HG03095 (cell line): Measurements from ENCODE around the gene NFASC.

ENCODE experiments used
- ATAC-seq: cut with Tn5 transposase; IDR thresholded peaks from one replicate; pipeline ENCODE4 v1.9.1; 2021; ENCODE audit warnings: moderate library complexity; ENCODE audit not compliant: unreplicated experiment

NFASC gene

DNA sequence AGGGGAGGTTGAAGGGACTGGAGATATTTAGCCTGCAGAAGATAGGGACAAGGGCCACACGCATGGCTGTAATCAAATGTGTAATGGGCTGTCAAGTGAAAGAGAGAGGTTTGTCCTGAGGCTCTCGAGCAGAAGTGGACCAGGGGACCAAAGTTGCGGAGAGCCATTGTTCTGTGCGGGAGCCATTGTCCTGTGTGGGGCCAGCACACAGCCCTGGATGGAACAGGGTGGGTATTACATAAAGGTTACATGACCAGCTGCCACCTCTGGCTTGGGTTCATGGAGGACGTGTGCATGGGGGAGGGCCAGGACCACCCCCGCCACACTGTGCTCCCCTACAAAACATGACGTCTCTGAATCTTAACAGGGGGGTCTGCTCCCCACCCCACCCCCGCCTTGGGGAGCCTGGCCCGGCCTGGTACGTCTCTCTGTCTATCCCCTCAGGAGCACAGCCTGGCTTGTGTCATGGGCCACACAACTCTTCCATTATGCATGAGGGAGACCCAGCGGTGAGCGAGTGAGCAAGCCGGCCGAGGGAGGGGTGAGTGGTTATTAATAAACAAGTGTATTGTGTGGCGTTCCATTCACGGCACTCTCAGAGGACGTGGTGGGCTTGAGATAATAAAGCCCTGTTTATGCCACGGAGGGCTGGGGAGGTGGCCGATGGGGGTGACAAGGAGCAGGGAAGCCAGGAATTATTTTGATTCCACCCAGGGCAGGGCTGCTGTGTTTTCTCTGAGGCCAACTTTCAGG is at the start of gene NFASC:
NFASC (plus strand) TSS at position 703 of the 753 bp plus-strand sequence. CDS start 73,454 bp downstream, outside the sequence.
- no peak for ATAC-seq

DNA sequence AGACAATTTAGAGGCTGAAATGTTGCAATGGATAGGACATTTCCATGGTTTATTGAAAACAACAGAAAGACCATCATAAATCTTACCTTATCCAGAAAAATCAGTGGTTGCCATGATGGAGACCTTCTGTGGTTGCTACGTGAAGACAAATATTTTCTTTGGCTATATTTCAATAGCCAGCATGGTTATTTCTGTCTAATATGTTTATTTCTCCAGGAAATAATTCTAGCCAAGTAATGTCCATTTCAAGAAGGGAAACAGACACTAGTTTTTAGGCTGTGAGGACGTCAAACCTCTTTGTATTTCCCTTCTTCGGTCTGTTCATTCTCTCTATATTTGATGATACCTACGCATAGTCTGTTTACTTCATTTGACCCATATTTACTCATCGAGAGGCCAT is 49.2 kb upstream of the NFASC start:
- ATAC-seq, result no peak

DNA sequence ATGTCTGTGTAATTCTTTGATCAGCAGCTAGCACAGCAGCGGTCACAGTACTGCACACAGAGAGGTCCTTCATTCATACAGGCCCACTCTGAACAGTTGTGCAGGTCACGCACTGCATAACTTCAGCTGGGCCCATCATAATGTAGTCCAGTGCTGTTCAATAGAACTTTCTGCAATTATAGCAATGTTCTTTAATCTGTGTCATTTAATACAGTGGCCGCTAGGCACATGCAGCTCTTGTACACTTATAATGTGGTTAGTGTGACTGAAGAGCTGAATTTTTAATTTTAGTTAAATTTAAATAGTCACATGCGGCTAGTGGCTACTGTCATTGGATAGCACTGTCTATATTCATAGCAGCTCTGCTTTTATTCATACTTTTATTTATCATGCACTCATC is 48.7 kb upstream of the NFASC start:
- no peak for ATAC-seq

DNA sequence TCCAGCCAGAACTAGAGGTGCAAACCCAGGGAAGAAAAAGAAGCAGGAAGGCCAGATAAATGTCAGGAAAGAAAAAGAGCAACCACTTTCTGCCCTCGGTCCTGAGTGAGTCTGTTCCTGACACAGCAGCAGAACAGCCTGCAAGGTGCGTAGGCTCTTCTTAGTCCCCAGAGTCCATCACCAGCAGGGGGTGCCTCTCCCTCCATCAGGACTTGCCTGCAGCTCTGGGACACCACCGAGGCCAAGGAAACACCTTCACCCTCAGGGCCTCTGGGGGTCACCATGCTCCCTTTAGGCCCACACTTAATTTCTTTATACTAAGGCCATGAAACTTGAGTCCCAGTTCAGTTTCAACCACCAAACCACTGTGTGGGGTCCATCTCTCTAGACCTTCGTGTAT is 43.7 kb upstream of the NFASC start:
- ATAC-seq, result no peak

DNA sequence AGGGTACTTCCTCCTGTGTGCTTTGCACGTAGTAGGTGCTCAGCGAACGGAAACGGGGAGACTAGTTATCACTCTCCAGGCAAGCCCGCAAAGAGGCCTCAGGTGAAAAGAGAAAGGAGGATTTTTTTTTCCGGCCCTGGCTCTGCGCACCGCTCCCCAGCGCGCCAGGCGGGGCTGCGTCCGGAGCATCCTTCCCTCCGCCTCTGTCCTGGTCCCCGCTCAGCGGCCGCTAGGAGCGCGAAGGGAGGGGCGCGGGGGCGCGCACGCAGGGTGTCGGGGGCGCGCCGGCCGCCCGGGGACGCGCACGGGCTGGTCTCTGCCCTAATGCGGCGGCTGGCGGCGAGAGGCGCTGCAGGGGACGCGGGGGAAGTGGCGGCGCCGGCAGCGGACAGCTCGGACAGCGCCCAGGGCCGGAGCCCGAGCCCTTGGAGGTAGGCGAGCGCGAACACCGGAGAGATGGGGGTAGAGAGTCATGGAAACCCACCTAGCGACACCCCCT is 42.3 kb upstream of the NFASC start:
- ATAC-seq, result no peak

DNA sequence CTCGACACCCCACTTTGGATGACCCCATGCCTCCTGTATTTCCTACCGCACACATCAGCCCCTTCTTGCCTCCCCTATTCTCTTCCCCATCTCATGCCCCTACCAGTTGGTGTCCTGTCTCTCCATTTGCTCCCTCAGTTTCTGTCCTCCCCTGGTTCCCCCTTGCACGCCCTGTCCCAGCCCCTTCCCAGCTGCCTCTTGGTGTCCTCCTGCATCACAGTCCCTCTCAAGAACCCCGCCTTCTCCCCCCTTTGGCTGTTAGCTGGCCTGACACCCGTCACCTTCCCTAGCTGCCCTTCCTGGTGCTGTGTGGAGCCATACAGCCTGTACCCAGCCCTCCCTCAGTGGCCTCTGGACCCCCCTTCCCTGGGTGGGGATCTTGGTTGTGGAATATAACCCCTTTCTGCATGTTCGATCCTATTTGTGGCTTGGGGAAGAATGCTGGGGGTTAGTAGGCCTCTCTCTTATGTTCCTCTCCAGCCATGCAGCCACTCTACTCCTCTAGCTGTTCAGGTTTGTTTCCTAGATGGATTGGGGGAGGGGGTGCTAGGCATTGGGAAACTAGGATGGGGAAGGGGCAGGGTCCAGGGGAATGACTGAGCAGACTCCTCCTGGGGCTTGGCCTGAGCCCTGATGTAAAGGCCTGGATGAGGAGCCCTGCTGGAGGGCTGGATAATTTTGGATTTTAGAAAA is 41.4 kb upstream of the NFASC start:
- ATAC-seq, result no peak

DNA sequence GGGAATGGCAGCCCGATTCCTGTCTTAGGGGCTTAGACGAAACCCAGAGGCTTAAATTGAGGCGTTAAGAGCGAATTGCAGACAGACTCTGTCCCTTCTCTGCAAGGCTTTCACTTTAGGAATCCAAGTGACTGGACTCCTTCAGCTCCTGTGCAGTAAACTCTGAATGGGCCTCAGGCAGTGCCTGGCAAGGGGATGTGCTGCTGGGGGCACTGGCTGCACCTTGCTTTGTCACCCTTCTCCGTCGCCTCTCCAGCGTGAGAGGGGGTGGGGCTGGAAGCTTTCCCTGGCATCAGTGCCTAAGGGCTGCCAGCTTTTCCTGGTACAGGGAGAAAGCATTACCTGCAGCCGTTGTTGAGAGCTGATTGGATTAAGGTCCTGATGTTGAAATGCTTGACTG is 39.9 kb upstream of the NFASC start:
- no peak for ATAC-seq

DNA sequence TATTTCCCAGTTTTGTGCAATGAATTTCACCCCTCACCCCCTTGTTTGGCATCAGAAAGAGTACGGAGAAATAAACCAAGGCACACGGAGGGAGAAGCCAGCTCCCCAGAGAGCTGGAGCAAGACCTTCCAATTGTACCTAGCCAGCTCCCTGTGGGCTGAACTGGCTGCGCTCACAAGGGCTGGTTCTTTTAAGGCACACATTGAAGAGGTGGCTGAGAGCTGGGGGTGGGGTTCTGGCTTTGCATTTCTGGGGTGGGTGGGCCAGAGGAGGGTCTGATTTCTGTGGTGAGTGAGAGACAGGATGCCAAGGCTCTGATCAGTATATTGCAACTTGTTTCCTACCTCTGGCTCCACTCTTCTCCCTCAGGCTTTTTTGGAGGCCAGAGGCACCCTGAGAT is 39.5 kb upstream of the NFASC start:
- ATAC-seq, result no peak

DNA sequence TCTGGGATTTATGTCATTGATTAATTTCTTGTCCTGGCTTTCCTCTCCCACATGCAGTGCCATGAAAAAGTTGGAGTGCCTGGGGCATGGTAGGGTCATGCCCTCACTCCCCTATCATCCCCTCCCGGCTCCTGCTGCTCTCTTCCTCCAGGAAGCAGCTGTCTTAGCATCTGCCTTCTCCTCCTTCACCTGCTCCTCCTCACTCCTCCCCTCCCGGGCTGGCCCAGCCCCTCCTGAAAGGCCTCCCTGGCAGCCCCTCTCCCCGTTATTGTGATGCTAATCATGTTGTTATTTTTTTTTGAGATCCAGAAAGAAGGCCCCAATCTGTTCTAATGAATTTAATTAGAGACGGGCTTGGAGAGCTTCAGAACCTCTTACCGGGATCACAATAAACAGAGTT is 36.3 kb upstream of the NFASC start:
- ATAC-seq, result no peak

DNA sequence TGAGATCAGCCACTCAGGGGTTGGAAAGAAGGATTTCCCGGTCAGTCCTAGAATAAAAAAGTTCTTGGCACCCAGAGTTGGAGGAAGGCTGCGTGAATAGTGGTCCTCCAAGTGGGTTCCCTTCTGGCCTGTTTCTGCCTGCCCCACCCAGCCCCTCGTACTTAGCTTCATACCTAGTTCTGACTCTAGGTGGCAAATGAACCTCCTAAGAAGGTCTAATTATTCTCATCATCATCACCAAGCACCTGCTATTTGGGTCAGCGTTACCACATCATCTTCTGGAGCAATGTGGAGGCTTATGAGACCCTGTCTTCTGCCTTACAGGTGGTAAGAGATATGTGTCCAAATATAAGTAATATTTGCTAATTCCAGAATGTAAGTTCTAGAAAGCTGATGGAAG is 35.9 kb upstream of the NFASC start:
- no peak for ATAC-seq

DNA sequence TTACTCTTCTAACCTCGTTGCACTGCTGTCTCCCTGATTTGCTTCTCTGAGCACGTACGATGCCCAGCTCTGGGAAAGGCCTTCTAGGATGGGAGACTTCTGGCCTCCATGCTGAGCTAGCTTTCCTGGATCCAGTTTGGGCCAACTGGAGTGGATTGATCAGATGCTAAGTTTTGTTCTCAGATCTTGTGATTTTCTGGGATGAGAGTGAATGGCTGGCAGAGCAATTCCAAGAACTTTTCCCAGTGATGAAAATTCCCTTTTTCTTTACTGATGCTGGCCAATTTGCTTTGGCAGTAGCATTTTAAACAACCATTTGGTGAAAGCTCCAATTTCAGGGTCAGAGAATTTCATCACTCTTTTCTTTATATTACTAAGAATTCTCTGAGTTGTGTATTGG is 34.9 kb upstream of the NFASC start:
- ATAC-seq, result no peak

DNA sequence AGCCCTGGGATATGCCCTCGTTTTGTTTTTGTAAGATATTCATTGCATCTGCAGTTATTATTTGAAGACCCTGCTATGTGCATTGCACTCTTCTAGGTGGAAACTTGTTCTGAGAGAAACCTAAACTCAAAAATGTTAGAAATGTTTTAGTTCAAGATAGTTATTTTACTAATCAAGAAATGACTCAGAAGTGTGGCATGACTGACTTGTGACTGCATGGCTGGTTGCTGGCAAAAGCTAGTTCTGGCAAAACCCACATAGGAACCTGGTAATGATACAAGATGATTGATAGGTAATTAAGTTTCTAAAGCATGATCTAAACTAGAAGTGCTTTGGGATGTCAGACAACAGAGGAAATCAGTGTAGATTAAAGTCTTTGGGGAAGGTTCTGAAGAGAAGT is 33.8 kb upstream of the NFASC start:
- no peak for ATAC-seq

DNA sequence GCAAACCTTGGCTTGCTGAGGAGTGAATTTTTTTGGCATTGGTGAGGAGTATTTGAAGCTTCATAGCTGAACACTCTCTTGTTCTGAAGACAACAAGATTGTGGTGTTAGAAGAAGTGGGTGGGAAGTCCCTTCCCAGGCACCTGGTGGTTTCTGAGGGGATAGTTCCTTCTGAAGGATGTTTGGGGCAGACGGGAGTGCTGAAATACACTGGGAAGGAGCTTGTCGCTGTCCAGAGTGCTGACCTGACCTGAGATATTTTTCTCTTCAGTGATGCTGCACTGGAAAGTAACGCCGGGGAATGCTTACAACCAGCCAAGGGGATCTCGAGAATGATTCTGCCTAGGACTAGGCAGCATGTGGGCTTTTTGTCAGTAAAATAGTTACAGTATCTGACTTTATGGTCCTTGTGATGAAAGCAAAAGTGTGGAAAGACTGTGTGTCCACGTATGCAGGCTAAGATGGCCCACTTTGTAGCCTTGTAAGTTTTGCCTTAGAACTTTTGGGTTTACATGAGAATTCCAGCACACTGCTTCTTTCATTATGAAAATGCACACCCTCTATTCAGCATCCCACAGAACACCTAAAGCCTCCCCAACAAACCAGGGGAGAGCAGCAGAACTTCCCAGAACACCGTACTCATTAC is 33.1 kb upstream of the NFASC start:
- no peak for ATAC-seq

DNA sequence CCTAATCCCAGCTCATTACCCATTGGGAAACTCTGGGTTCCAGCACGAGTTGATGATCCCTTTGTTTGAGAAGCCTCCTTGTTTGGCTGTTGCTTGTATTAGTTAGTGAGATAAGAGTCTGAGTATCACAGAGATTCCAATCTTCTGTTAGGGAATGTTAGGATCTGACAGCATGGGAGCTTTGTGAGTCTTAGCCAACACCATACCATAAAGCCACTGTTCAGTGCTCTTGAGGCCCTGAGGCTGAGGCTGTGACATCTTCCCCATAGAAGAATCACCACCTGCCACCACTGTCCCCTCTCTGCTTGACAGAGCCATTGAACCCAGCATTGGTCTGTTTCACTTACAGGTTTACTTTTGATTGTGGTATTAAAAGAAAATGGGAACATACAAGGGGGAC is 29.3 kb upstream of the NFASC start:
- no peak for ATAC-seq

DNA sequence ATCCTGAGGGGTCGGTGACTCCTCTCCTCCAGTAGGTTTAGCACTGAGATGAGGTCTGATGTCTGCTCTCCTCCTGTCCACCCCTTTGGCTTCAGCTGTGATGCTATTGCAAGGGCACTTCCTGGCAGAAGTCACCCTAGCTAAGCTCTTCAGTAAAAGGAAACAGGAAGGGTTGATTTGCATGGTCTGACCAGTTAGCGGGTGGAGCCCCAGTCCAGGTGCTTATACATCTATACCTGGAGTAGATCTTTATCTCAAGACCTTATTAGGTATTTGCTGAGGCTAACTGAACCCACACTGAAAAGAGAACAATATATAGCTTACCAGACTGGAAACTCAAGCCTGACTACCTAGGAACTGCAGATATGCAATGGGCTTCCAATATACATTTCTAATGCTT is 28.9 kb upstream of the NFASC start:
- no peak for ATAC-seq

DNA sequence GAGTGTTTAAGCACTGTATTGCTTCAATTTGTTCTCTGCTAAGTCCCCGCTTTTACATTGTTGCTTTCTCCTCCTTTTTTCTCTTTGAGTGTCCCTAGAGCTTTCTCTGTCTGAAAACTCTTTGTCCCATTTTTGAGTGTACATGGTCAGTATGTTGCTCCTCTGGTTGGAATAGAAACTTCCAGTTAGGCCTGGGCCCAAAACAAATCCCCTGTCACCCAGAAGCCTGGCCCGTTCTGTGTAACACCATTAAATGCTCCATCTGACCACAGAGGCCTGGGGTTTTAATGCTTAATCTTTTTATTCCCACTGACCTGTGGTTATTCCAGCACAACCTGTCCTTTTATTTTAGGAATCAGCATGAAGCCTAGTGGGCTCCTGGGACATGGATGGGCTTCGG is 28.3 kb upstream of the NFASC start:
- no peak for ATAC-seq

DNA sequence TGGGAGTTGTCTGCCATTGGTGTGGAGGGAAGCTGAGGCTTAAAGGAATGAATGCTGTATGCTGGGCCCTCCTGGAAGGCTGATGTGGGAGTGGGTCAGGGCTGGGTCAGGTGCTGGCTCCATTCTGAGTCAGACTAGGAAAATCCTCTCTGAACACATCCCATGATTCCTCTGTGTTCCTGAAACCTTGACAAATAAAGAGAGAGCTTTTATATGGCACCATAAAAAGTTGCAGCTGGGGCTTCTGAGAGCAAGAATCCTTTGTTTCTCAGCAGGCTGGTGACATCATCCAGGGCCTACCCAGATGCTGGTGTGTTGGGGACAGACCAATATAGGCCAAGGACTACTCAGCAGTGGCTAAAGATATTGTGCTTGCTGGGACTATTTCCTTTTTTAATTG is 27.8 kb upstream of the NFASC start:
- ATAC-seq, result no peak

DNA sequence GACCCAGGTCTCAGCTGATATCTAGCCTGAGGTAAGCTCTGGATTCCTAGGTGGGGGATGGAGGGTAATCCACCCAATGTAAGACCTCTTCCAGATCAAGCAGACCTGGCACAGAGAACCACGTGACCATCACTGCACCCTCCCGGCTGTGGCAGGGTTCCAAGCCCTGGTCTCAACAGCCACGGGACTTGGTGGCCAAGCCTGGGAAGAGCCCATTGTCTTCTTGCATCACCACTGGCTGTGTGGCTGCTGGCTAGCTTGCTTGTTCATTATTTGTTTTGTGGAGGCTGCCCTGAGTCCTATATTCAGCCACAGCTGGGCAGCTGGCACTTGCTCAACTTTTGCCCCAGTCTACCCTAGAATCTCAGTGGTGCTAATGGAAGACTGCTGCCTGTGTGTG is 24.1 kb upstream of the NFASC start:
- ATAC-seq, result no peak

DNA sequence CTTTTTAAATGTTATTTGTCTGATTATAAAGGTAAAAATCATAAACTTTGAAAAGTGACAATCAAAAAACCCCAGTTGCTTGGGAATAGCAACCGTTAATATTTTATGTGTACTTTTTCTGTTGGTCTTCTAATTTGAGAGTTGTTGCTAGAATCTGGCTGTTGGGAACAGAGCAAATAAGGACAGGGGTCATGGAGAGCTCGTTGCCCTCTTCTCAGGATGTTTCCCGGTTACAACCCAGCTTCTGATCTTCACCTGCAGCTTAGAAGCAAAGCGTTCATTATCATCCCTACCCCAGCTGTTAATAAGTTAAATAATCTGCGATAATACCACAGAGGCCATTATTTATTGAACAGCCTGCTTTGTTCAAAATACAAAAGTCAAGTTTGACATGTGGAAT is 22.1 kb upstream of the NFASC start:
- ATAC-seq, result no peak

DNA sequence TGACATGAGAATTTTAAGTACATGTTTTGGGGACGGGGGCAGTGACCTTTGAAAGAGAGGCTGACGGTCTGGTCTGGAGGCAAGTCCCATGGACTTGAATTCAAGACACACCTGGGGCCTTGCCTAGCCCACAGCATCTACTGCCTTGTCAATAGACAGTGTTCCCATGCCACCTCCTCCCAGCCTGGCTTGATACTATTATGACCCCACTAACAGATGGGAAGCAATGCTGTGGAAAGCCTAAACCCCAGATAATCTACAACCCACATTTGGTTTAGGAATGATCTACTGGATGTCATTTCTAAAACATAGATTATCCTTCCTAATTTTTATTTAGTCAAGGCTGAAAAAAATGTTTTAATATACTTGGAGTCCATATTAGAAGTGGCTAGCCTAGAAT is 17.8 kb upstream of the NFASC start:
- no peak for ATAC-seq

DNA sequence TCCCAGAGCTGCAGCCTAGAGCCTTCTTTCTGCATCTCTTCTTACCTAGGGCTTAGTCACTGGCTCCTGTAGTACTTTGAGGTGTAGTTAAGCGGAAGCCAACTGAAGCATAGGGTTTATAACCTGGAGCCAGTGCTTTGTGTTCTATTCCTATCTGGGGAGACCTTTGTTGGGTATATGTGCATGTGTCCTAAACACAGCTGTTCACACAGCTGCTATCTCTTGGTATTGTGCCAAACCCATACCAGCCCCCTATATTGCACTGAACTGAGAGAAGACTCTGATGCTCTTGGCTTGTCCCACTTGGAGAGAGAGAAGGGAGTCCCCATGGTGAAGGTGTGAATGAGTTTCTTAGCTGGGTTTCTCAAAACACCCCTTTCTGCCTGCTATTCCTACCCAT is 17.2 kb upstream of the NFASC start:
- ATAC-seq, result no peak

DNA sequence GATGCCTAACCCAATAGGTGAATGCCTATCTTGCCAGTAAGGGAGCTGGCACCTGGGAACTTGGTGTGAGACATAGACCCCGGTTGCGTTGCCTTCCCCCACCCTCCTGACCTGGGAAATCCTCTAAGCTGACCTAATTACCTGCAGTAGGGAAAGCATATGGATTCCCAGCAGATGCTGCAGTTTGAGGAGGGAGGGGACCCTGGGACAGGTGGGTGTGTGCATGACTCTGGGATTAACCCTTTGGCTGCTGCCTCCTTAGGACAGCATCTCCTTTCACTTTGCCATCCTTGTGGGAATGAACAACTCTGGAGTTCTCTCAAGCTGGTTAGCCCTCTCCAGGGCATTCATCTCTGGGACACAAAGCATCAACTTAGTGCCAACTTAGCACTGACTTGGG is 16.4 kb upstream of the NFASC start:
- ATAC-seq, result no peak
